ENCODE measurements around the gene FRG2.
"Not testable (repeated sequence)": the region's sequence is repeated elsewhere in the genome, so short reads cannot be mapped to it uniquely, and the experiment has no call there.

Gene FRG2

GRCh38 chr4:190019023-190019858 is 7.8 kb downstream of the FRG2 start:
- DNase-seq (ENCODE audit: insufficient read length, low spot score): no peak
- TF ChIP-seq POLR2A (IDR thresholded peaks at IDR 0.05; ENCODE audit: low read depth, low read length): no peak
- no peak for FAIRE-seq

DNA sequence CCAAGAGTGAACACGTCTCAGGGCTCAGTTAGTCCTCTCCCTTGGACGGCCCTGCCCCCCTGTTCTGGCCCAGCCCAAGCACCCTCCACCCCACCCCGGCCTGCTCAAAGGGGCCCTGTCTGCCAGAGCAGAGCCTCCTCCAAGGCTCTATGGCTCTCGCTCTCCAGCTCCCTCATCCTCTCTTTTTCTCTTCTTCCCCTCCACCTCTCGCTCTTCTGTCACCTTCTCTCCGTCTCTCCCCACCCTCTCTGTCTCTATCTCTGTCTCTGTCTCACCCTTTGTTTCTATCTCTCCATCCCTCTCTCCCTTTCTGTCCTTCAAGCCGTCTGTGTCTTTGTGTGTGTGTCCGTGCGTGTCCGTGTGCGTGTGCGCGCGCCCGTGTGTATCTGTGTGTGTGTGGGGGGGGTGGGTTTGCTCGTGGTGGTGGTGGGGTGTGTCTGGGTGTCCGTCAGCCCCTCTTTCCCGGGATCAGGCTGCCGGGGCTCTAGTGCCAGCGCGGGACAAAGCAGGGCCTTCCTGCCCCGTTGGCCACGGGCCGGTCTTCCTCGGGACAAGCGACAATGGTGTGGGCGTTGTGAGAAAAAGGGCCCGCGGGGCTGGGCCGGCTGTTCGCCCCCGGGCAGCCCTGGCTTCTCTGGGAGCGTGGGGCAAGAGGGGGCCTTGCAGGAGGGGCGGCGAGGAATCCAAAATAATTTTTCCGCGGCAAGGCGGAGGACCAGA is 8.7 kb downstream of the FRG2 start:
- DNase-seq (ENCODE audit: insufficient read length, low spot score): no peak
- FAIRE-seq: no peak
- TF ChIP-seq POLR2A (IDR thresholded peaks at IDR 0.05; ENCODE audit: low read depth, low read length): no peak

DNA sequence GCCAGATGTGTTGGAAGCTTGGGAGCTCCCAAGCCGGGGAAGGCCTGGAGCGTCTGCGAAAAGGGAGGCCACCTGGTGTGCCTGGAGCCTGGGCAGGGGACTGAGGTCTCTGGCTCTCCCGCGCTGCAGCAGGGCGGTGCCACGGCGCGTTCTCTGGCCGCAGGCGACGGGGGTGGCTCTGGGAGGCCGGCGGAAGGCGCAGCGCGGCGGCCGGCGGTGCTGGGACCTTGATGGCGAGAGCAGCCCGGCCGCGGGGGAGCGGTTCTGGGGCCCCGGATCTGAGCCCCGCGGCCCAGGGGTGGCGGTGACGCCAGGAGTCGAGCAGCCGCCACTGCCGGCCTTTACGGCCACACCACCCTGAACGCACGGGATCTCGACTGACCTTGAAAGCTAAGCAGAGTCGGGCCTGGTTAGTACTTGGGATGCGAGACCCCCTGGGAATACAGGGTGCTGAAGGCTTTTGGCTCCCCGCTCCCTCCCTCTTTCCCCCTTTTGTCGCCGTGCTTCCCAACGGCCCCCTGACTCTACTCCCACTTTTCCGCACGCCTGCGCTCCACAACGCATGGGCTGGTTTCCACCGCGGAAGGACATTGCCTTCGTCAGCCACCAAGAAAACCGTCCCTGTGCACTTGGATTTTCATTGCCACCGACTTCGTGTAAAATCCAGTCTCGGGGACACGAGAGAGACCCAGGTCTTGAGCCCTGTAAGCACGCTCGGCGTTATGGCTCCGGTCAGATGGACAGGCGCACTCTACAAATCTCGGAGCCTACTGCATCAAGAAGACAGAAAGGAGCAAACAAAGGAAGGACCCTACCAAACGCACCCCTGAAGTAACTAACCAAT is 9.5 kb downstream of the FRG2 start:
- DNase-seq (ENCODE audit: insufficient read length, low spot score) (no peak), FAIRE-seq (no peak)
- no peak for TF ChIP-seq POLR2A (IDR thresholded peaks at IDR 0.05; ENCODE audit: low read depth, low read length)

- no peak for FAIRE-seq
- no peak for DNase-seq (ENCODE audit: insufficient read length, low spot score)
- TF ChIP-seq POLR2A (IDR thresholded peaks at IDR 0.05; ENCODE audit: low read depth, low read length): no peak
These were observed 10.4 kb downstream of the FRG2 start for GRCh38 chr4:190016369-190017289.

DNA sequence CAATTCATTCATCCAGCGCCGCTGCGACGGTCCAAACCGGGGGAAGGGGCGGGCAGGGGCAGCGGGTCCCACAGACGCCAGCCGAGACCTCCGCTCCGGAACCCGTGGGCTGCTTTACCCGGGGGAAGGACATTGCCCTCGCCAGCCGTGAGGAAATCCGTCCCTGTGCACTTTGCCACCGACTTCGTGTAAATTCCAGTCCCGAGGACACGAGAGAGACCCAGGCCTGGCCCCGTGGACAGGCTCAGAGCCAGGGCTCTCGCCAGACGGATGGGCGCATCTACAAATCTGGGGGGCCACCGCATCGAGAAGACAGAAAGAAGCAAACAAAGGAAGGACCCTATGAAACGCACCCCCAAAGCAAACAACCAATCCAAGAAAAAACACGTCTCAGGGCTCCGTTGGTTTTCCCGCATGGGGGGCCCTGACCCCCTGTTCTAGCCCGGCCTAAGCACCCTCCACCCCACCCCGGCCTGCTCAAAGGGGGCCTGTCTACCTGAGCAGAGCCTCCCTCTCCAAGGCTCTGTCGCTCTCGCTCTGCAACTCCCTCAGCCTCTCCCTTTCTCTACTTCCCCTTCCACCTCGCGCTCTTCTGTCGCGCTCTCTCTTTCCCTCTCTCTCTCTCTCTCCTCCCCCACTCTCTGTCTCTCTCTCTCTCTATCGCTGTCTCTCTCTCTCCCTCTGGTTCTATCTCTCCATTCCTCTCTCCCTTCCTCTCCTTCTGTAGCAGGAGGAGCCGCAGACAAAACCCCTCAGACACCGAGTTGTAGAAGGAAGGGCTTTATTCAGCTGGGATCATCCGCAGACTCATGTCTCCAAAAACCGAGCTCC is 11.3 kb downstream of the FRG2 start:
- FAIRE-seq: no peak
- no peak for TF ChIP-seq POLR2A (IDR thresholded peaks at IDR 0.05; ENCODE audit: low read depth, low read length)
- DNase-seq (ENCODE audit: insufficient read length, low spot score): no peak

GRCh38 chr4:190014771-190015537 is 12.1 kb downstream of the FRG2 start:
- DNase-seq (ENCODE audit: insufficient read length, low spot score): no peak
- TF ChIP-seq POLR2A (IDR thresholded peaks at IDR 0.05; ENCODE audit: low read depth, low read length): no peak
- FAIRE-seq: no peak

GRCh38 chr4:189989941-189990340 is 37.1 kb downstream of the FRG2 start:
- FAIRE-seq: not testable (repeated sequence)

GRCh38 chr4:189988877-189989431 is 38.1 kb downstream of the FRG2 start:
- TF ChIP-seq POLR2A (IDR thresholded peaks at IDR 0.05; ENCODE audit: low read depth, low read length): no peak
- FAIRE-seq: no peak
- DNase-seq (ENCODE audit: insufficient read length, low spot score): no peak

More at GRCh38 chr4:189989941-189990340, 37.1 kb downstream of the FRG2 start:
- not testable (repeated sequence) for DNase-seq (ENCODE audit: insufficient read length, low spot score)

DNA sequence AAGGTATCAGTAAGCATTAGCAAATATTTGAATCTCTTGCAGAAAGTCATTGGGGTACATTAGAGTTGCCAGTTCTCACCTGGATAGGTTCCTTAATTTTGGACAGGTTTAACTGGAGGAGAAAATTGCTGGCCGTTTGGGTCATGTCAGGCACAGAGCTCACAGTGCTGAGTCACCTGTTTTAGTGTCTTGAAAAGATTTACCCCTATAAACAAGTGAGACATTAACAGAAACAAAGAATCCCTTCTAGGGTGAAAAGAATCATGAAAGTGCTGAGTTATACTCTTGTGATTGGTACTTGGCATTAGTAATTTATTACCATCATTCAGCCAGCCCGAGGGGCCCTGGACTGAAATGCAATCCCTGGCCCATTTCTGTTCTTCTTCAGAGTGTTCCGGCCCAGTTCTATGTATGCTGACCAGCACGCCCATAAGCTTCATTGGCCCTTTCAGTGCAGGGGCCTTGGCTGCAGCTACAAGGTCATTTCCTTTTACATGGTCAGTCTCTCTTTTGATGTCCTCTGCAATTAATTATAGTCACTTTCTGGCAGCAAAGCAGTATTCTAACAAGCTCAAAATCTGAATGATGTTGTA is 41.3 kb downstream of the FRG2 start:
- not testable (repeated sequence) for DNase-seq (ENCODE audit: insufficient read length, low spot score); FAIRE-seq

- not testable (repeated sequence) for FAIRE-seq; DNase-seq (ENCODE audit: insufficient read length, low spot score)
These were observed 42.4 kb downstream of the FRG2 start for GRCh38 chr4:189984661-189985060.

DNA sequence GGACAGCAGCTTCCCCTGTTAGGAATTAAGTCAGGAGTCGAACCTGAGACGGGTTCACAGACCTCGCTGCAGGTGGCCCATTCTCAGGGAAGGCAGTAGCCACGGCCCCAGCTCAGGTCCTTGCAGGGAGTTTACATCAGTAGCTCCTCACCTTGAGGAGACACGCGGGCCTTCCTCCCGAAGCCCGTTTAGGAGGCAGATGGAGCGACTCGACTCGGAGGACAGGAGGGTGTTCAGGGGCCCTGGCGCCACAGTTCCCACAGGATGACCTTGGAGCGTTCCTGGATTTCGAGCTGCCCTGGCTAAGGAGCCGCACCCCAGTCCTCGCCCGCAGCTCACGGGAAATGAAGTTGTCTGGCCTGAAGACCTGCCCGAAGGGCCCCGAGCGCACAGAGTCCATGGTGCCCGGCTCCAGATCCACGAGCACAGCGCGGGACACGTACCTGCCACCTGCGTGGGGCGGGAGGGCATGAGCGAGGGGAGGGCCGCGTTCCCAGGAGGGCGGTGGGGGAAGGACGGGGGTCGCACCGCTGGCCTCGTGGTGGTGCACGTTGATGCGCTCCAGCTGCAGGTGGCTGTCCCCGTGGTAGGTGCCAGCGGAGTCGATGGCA is 43.0 kb downstream of the FRG2 start:
- not testable (repeated sequence) for FAIRE-seq; DNase-seq (ENCODE audit: insufficient read length, low spot score)
